ENCODE data around the gene GRIN3B. TPM values are rescaled to one million over a fixed set of nuclear protein-coding genes. Genes with fewer than 3 reads are reported as not detected.

GRIN3B gene
- total RNA-seq, 1 donor from 2014 or later: 1.4 TPM

GRCh38 chr19:971795-972194 is 28.4 kb upstream of the GRIN3B start:
- H3K36me3 Mint-ChIP-seq (ENCODE audit: insufficient read depth): peaks cover 28% of the 10 kb centered on the region
- H3K4me1 Mint-ChIP-seq (ENCODE audit: low read depth): no peaks in the 10 kb centered on the region
- no peak overlapping the region for H3K27ac Mint-ChIP-seq
- no peak for TF ChIP-seq CTCF (IDR thresholded peaks at IDR 0.05; ENCODE audit: unreplicated experiment)
- DNase-seq (ENCODE audit: low spot score, unreplicated experiment): no peak
- H3K27me3 Mint-ChIP-seq: no peaks in the 10 kb centered on the region
- H3K9me3 Mint-ChIP-seq (ENCODE audit: low read depth): peaks cover 3% of the 10 kb centered on the region
- H3K4me3 Mint-ChIP-seq (ENCODE audit: low read depth): no peak overlapping the region

GRCh38 chr19:972281-972680 is 27.9 kb upstream of the GRIN3B start:
- H3K4me3 Mint-ChIP-seq (ENCODE audit: low read depth): no peak overlapping the region
- TF ChIP-seq CTCF (IDR thresholded peaks at IDR 0.05; ENCODE audit: unreplicated experiment): no peak

GRCh38 chr19:973726-974563 is 26.3 kb upstream of the GRIN3B start:
- Mint-ChIP-seq H3K27me3 (no peaks in the 10 kb centered on the region), H3K27ac (no peak overlapping the region), H3K36me3 (ENCODE audit: insufficient read depth) (peaks cover 16% of the 10 kb centered on the region), H3K9me3 (ENCODE audit: low read depth) (peaks cover 3% of the 10 kb centered on the region), H3K4me3 (ENCODE audit: low read depth) (no peak overlapping the region), H3K4me1 (ENCODE audit: low read depth) (no peaks in the 10 kb centered on the region)
- TF ChIP-seq CTCF (IDR thresholded peaks at IDR 0.05; ENCODE audit: unreplicated experiment): no peak
- no peak for DNase-seq (ENCODE audit: low spot score, unreplicated experiment)

More at GRCh38 chr19:972281-972680, 27.9 kb upstream of the GRIN3B start:
- H3K36me3 Mint-ChIP-seq (ENCODE audit: insufficient read depth): peaks cover 25% of the 10 kb centered on the region
- no peaks in the 10 kb centered on the region for H3K27me3 Mint-ChIP-seq
- H3K4me1 Mint-ChIP-seq (ENCODE audit: low read depth): no peaks in the 10 kb centered on the region
- no peak overlapping the region for H3K27ac Mint-ChIP-seq
- no peak for DNase-seq (ENCODE audit: low spot score, unreplicated experiment)
- H3K9me3 Mint-ChIP-seq (ENCODE audit: low read depth): peaks cover 3% of the 10 kb centered on the region

- Mint-ChIP-seq H3K9me3 (ENCODE audit: low read depth) (peaks cover 3% of the 10 kb centered on the region), H3K4me3 (ENCODE audit: low read depth) (no peak overlapping the region), H3K27me3 (no peaks in the 10 kb centered on the region), H3K4me1 (ENCODE audit: low read depth) (peaks cover 2% of the 10 kb centered on the region), H3K27ac (peak overlapping the region; percentile 24), H3K36me3 (ENCODE audit: insufficient read depth) (peaks cover 13% of the 10 kb centered on the region)
- no peak for DNase-seq (ENCODE audit: low spot score, unreplicated experiment)
- TF ChIP-seq CTCF (IDR thresholded peaks at IDR 0.05; ENCODE audit: unreplicated experiment): no peak
Observed at GRCh38 chr19:974564-975257, 25.5 kb upstream of the GRIN3B start.

GRCh38 chr19:976476-976875 is 23.7 kb upstream of the GRIN3B start:
- H3K27me3 Mint-ChIP-seq: no peaks in the 10 kb centered on the region
- no peaks in the 10 kb centered on the region for H3K9me3 Mint-ChIP-seq (ENCODE audit: low read depth)
- H3K4me1 Mint-ChIP-seq (ENCODE audit: low read depth): peaks cover 10% of the 10 kb centered on the region
- no peak for TF ChIP-seq CTCF (IDR thresholded peaks at IDR 0.05; ENCODE audit: unreplicated experiment)
- no peak for DNase-seq (ENCODE audit: low spot score, unreplicated experiment)
- no peak overlapping the region for H3K4me3 Mint-ChIP-seq (ENCODE audit: low read depth)
- H3K27ac Mint-ChIP-seq: no peak overlapping the region
- H3K36me3 Mint-ChIP-seq (ENCODE audit: insufficient read depth): peaks cover 3% of the 10 kb centered on the region

Measured in progenitor cell of endocrine pancreas (in vitro differentiated cells).